PC-9 (cell line): Measurements from ENCODE around the gene COPZ1. TPM values are rescaled to one million over a fixed set of nuclear protein-coding genes. Genes with fewer than 3 reads are reported as not detected.

Source experiments
- Bru-seq: library from RNA; stranded (reverse); fragments of 400-500 nt; gene quantifications from one replicate; lab custom pipeline; 2021; lab: Mats Ljungman, UMichigan
- BruChase-seq, 2 experiments: library from RNA; stranded (reverse); fragments of 400-500 nt; gene quantifications; one replicate each; lab custom pipeline; 2021; lab: Mats Ljungman, UMichigan
- BruUV-seq: library from RNA; stranded (reverse); fragments of 400-500 nt; replicated peaks from 2 replicates; lab custom pipeline; 2021; lab: Mats Ljungman, UMichigan
- CTCF ChIA-PET: fragments of 300-600 bp; sonication (Branson Sonifier 250); formaldehyde crosslinking; loops from one replicate; lab custom pipeline; 2022; ENCODE audit warnings: antibody characterized with exemption; lab: Charles Lee
- POLR2A ChIA-PET: fragments of 300-600 bp; sonication (Branson Sonifier 250); formaldehyde crosslinking; loops from one replicate; lab custom pipeline; 2022; ENCODE audit warnings: antibody characterized with exemption; ENCODE audit not compliant: unreplicated experiment; lab: Charles Lee
- DNase-seq, 2 experiments: peaks; one replicate each; pipeline versions ENCODE4 v3.0.0 to v3.0.0-alpha.2; 2015 to 2022; ENCODE audit warnings: mixed read lengths in 1 of 2
- H2AFZ ChIP-seq: fragments of 200-600 bp; sonication (generic); 2 replicates; pipeline ENCODE4 v1.8.1; 2017; ENCODE audit warnings: antibody characterized with exemption
- H3F3A ChIP-seq: fragments of 200-600 bp; sonication (generic); 2 replicates; pipeline ENCODE4 v1.8.1; 2017; ENCODE audit warnings: antibody characterized with exemption, mild to moderate bottlenecking, low read depth; ENCODE audit not compliant: insufficient read depth
- H3K27ac ChIP-seq: fragments of 200-600 bp; sonication (generic); 2 replicates; pipeline ENCODE4 v1.6.1; 2016; ENCODE audit warnings: mixed run types
- H3K27me3 ChIP-seq: fragments of 200-600 bp; sonication (generic); 2 replicates; pipeline ENCODE4 v1.6.1; 2016; ENCODE audit warnings: low read depth, mixed run types; ENCODE audit not compliant: insufficient read depth
- H3K36me3 ChIP-seq: fragments of 200-600 bp; sonication (generic); 2 replicates; pipeline ENCODE4 v1.6.1; 2016; ENCODE audit warnings: low read depth, mixed run types
- H3K4me1 ChIP-seq: fragments of 200-600 bp; sonication (generic); replicated peaks from 2 replicates; pipeline ENCODE4 v1.6.1; 2016; ENCODE audit warnings: mixed run types; ENCODE audit not compliant: insufficient read depth
- H3K4me2 ChIP-seq: fragments of 200-600 bp; sonication (generic); 2 replicates; pipeline ENCODE4 v1.6.1; 2017; ENCODE audit warnings: mixed run types
- H3K4me3 ChIP-seq: fragments of 200-600 bp; sonication (generic); 2 replicates; pipeline ENCODE4 v1.6.1; 2016; ENCODE audit warnings: mixed run types
- H3K79me2 ChIP-seq: fragments of 200-600 bp; sonication (generic); 2 replicates; pipeline ENCODE4 v1.6.1; 2017; ENCODE audit warnings: low read depth, mixed run types
- H3K9me2 ChIP-seq: fragments of 200-600 bp; sonication (generic); 2 replicates; pipeline ENCODE4 v1.8.1; 2017; ENCODE audit warnings: mild to moderate bottlenecking; ENCODE audit not compliant: insufficient read depth
- H3K9me3 ChIP-seq: fragments of 200-600 bp; sonication (generic); 2 replicates; pipeline ENCODE4 v1.8.1; 2016; ENCODE audit warnings: low read depth; ENCODE audit not compliant: insufficient read depth
- H4K20me1 ChIP-seq: fragments of 200-600 bp; sonication (generic); 2 replicates; pipeline ENCODE4 v1.8.1; 2017; ENCODE audit not compliant: insufficient read depth
- EZH2 ChIP-seq: fragments of 200-600 bp; sonication (generic); IDR thresholded peaks from 2 replicates; pipeline ENCODE4 v1.8.0; 2017; ENCODE audit warnings: antibody characterized with exemption, low read depth
- intact Hi-C: fragments of 100-400 bp; cut with micrococcal nuclease; formaldehyde crosslinking; loops from one replicate; pipeline ENCODE4 v1.10.0; 2022; ENCODE audit not compliant: unreplicated experiment
- long read RNA-seq: library from polyadenylated mRNA; stranded (forward); transcript quantifications from one replicate; pipeline ENCODE4 v2.0.0, GENCODE V29; 2022
- total RNA-seq: library from RNA; stranded (reverse); gene quantifications from 2 replicates; pipeline ENCODE4 v1.2.3, GENCODE V29; 2021
- TF ChIP-seq, protein P1 (sequence below): fragments of 200-600 bp; sonication (generic); conservative IDR thresholded peaks from 2 replicates; pipeline ENCODE4 v1.6.1; 2017; ENCODE audit warnings: mixed run types, antibody characterized with exemption, mild to moderate bottlenecking, moderate library complexity

COPZ1 gene, protein sequence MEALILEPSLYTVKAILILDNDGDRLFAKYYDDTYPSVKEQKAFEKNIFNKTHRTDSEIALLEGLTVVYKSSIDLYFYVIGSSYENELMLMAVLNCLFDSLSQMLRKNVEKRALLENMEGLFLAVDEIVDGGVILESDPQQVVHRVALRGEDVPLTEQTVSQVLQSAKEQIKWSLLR
- 232 and 265 TPM in 2 replicates for total RNA-seq
- Bru-seq, nascent RNA = percentile 90 among the genes with signal in this experiment
- BruChase-seq, experiment 1, labeled RNA remaining after a 2-hour chase = percentile 94 among the genes with signal in this experiment
- BruChase-seq, experiment 2, labeled RNA remaining after a 6-hour chase = percentile 98 among the genes with signal in this experiment
- long read RNA-seq, transcript COPZ1-201 (9 exons, 1,897 nt) = major isoform, 108 of 141 reads
- long read RNA-seq, partial matches to known transcripts = 5 of 141 reads
- long read RNA-seq, other reads (novel, unspliced or antisense) = 25 of 141 reads

DNA sequence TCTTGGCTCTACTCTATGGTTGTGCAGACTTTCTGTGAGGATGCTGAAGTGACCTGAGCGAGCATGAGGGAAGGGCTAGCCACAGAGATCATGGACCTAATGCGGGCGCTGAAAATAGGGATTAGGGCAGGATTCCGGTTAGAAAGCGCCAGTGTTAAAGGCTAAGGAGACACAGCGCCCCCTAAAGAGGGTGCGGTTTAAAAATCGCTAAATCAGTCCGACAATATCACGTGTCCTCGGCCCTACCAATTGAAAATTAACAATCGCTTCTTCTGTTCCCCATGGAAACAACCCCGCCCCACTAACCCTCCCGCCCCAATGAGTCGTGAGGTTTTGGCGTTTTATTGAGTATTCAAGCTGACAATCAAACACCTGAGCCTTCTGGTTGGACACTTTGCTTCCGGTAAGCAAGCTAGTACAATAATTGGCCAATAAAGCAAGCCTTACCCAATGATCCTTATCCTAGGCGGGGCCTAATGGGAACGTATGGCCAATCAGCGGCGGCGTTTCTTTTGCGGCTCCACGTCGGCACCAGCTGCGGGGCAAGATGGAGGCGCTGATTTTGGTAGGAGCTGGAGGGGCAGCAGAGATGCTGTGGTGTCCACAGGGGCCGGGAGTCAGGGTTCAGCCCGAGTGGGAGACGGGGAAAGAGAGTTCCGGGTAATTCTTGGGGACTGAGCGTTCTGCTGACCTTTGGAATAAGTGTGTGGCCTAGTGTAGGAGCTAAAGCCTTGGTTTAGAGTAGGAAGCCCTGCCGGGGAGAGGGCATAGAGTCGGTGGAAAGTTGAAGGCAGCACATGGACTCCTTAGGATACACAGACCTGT is at the start of gene COPZ1:
Gene COPZ1, plus strand, starts transcription at position 515 of the 825 bp plus-strand sequence. Its CDS starts 33 bp downstream, at position 548.
- CTCF ChIA-PET = interaction anchor here (0.6 to 1.9 kb wide), 25 partner anchors 17 to 776 kb away, joined by 3 to 33 read pairs (median 7); partner anchors contain the start of genes CBX5, HNRNPA1, HOXC8 and NFE2
- peak; percentile 88 to 100 for DNase-seq

DNA sequence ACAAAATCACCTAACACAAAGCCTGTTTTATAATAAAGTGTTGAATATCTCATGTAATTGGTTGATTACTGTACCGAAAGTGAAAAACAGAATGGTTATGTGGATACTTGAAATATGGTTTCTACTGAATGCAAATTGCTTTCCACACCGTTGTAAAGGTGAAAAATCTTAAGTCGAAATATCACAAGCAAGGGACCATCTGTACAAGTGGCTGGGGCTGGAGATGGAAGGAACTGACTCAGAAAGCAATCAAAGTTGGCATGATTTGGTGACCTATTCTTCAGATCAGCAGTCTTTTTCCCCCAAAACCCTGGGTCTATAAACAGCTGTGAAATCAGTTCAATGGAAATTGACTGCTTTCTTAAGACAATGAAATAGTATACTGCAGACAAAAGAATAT is 48.6 kb upstream of the COPZ1 start:
- Histone ChIP-seq H2AFZ (no peak overlapping the region), H3K27ac (no peak overlapping the region), H3K79me2 (peaks cover 73% of the 10 kb centered on the region), H3K4me1 (peaks cover 15% of the 10 kb centered on the region), H3K36me3 (peaks cover 38% of the 10 kb centered on the region), H4K20me1 (peaks cover under 1% of the 10 kb centered on the region; the same call in 1 of the 2 replicates), H3F3A (peaks cover 39% of the 10 kb centered on the region), H3K9me2 (no peaks in the 10 kb centered on the region), H3K9me3 (no peaks in the 10 kb centered on the region), H3K4me2 (no peak overlapping the region), H3K27me3 (no peaks in the 10 kb centered on the region), H3K4me3 (no peak overlapping the region)
- no peak for DNase-seq
- POLR2A ChIA-PET = no interaction called here
- CTCF ChIA-PET = interaction anchor here (0.6 kb wide), 1 partner anchor 85 kb away, joined by 10 read pairs; no protein-coding TSS in a partner anchor
- BruUV-seq = no TSS peak
- intact Hi-C loops = loop anchor here (5.0 kb wide), 1 partner anchor 34 kb away; no protein-coding TSS in a partner anchor
- no peak for TF ChIP-seq EZH2
- TF ChIP-seq, protein P1, sequence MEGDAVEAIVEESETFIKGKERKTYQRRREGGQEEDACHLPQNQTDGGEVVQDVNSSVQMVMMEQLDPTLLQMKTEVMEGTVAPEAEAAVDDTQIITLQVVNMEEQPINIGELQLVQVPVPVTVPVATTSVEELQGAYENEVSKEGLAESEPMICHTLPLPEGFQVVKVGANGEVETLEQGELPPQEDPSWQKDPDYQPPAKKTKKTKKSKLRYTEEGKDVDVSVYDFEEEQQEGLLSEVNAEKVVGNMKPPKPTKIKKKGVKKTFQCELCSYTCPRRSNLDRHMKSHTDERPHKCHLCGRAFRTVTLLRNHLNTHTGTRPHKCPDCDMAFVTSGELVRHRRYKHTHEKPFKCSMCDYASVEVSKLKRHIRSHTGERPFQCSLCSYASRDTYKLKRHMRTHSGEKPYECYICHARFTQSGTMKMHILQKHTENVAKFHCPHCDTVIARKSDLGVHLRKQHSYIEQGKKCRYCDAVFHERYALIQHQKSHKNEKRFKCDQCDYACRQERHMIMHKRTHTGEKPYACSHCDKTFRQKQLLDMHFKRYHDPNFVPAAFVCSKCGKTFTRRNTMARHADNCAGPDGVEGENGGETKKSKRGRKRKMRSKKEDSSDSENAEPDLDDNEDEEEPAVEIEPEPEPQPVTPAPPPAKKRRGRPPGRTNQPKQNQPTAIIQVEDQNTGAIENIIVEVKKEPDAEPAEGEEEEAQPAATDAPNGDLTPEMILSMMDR = no peak

More for the DNA sequence above, at the start of gene COPZ1:
- intact Hi-C loops = loop anchor here (1.0 to 2.0 kb wide), 3 partner anchors 31 to 74 kb away; no protein-coding TSS in a partner anchor
- peak within 1 kb of the TSS; percentile 93 for H3K4me3 ChIP-seq
- peak within 1 kb of the TSS; percentile 88 for H2AFZ ChIP-seq
- H3K9me3 ChIP-seq = no peaks in the 10 kb centered on the region
- POLR2A ChIA-PET = interaction anchor here (0.5 to 1.0 kb wide), 13 partner anchors 11 to 1967 kb away, joined by 3 to 43 read pairs (median 10); partner anchors contain the start of genes CBX5, HNRNPA1 and NFE2
- TF ChIP-seq, protein P1 = peak; percentile 92
- TF ChIP-seq EZH2 = no peak
- H3K4me2 ChIP-seq = peak within 1 kb of the TSS; percentile 94
- H3K36me3 ChIP-seq = peaks cover 14% of the 10 kb centered on the region
- H3K4me1 ChIP-seq = peaks cover 37% of the 10 kb centered on the region
- peak within 1 kb of the TSS; percentile 92 for H3K27ac ChIP-seq
- no peaks in the 10 kb centered on the region for H3K9me2 ChIP-seq
- BruUV-seq = no TSS peak
- peaks cover 46% of the 10 kb centered on the region for H3K79me2 ChIP-seq
- H3F3A ChIP-seq = peaks cover 31% of the 10 kb centered on the region
- H3K27me3 ChIP-seq = no peaks in the 10 kb centered on the region
- 0 out of 2 replicates have a peak, but pooled peaks cover 6% of the 10 kb centered on the region for H4K20me1 ChIP-seq
